Peyer's patch (tissue), 4 donors: ENCODE data around the gene TTC31. TPM values are rescaled to one million over a fixed set of nuclear protein-coding genes. Genes with fewer than 3 reads are reported as not detected.

ENCODE experiments used
- DNase-seq, 3 donors: peaks; one replicate each; pipeline ENCODE4 v3.0.0-alpha.2; 2017 to 2019
- H3K27ac ChIP-seq, 4 donors: fragments of 200-600 bp; sonication (generic); one replicate each; pipeline ENCODE4 v1.5.1; 2016 to 2019
- H3K27me3 ChIP-seq, 2 donors: fragments of 200-600 bp; sonication (generic); one replicate each; pipeline ENCODE4 v1.5.1; 2019
- H3K36me3 ChIP-seq, 3 donors: fragments of 200-600 bp; sonication (generic); one replicate each; pipeline ENCODE4 v1.5.1; 2016 to 2019
- H3K4me1 ChIP-seq, 4 donors: fragments of 200-600 bp; sonication (generic); one replicate each; pipeline ENCODE4 v1.5.1; 2016 to 2019
- H3K4me3 ChIP-seq, 4 donors: fragments of 200-600 bp; sonication (generic); 1 replicate in 3 of 4; 2 replicates in 1 of 4; pipeline ENCODE4 v1.5.1; 2016 to 2019; ENCODE audit warnings: mild to moderate bottlenecking in 1 of 4
- H3K9me3 ChIP-seq, 4 donors: fragments of 200-600 bp; sonication (generic); one replicate each; pipeline ENCODE4 v1.5.1; 2016 to 2019; ENCODE audit warnings: mild to moderate bottlenecking in 1 of 4
- POLR2A ChIP-seq, 2 donors: fragments of 450-650 bp; IDR thresholded peaks; one replicate each; pipeline ENCODE4 v1.5.1; 2017; ENCODE audit warnings: antibody characterized with exemption in 2 of 2, mild to moderate bottlenecking in 2 of 2, moderate library complexity in 2 of 2
- total RNA-seq, 4 donors: library from RNA; depleted of rRNA; stranded (reverse); fragments of >200 nt; gene quantifications; one replicate each; pipeline ENCODE4 v1.1.0, GENCODE V29; 2016
- TF ChIP-seq, protein P1 (sequence below), 6 experiments: fragments of 450-650 bp in 4 of 6; fragments of 200-600 bp in 2 of 6; sonication (generic) in 1 of 6; IDR thresholded peaks; one replicate each; pipeline ENCODE4 v1.5.1; 2017 to 2019; ENCODE audit warnings: antibody characterized with exemption in 6 of 6, mild to moderate bottlenecking in 3 of 6, moderate library complexity in 1 of 6

TTC31 gene
- total RNA-seq, 4 donors from 2014 or later = 42.9 to 79.5 (median 65.2) TPM

DNA sequence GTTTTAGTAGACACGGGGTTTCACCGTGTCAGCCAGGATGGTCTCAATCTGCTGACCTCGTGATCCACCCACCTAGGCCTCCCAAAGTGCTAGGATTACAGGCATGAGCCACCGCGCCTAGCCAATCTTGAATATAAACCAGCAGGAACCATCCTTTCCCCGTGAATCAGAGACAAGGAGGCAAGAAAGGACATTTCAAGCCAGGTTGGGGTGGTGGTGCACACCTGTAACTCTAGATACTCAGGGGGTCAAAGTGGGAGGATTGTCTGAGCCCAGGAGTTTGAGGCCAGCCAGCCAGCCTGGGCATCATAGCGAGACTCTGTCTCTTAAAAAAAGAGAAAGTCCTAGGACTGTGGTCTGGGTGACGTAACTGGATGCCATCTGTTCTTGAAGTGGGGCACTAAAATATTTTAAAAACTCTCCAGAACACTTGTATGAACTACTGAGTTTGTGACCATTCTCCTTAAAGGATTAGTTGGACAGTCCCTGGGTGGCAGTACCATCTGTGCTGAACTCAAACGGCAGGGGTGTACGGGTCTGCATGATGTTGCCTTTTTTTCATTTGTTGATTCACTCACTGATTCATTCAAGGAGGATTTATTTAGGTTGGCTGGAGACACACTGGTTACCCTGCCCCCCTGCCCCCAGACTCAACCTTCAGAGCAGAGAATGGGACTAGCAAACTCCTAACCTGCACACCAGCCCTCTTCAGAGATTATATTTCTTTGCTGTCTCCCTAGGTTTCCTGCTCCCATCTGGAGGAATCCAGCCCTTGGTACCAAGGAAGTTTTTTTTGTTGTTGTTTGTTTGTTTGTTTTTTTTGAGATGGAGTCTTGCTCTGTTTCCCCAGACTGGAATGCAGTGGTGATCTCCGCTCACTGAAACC is 28.5 kb downstream of the TTC31 start:
- H3K27me3 ChIP-seq = peaks cover 0 to 50% of the 10 kb centered on the region in 2 donors
- H3K4me3 ChIP-seq = no peak overlapping the region
- DNase-seq = peak in 1 of 3 donors; percentile 10
- peaks cover 0 to 2% (median 0%) of the 10 kb centered on the region in 4 donors for H3K9me3 ChIP-seq
- TF ChIP-seq, protein P1, sequence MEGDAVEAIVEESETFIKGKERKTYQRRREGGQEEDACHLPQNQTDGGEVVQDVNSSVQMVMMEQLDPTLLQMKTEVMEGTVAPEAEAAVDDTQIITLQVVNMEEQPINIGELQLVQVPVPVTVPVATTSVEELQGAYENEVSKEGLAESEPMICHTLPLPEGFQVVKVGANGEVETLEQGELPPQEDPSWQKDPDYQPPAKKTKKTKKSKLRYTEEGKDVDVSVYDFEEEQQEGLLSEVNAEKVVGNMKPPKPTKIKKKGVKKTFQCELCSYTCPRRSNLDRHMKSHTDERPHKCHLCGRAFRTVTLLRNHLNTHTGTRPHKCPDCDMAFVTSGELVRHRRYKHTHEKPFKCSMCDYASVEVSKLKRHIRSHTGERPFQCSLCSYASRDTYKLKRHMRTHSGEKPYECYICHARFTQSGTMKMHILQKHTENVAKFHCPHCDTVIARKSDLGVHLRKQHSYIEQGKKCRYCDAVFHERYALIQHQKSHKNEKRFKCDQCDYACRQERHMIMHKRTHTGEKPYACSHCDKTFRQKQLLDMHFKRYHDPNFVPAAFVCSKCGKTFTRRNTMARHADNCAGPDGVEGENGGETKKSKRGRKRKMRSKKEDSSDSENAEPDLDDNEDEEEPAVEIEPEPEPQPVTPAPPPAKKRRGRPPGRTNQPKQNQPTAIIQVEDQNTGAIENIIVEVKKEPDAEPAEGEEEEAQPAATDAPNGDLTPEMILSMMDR (IDR thresholded peaks at IDR 0.05) = no peak
- TF ChIP-seq POLR2A (IDR thresholded peaks at IDR 0.05) = no peak
- H3K27ac ChIP-seq = no peak overlapping the region
- H3K36me3 ChIP-seq = no peaks in the 10 kb centered on the region
- peaks cover 4 to 41% (median 27%) of the 10 kb centered on the region in 4 donors for H3K4me1 ChIP-seq

DNA sequence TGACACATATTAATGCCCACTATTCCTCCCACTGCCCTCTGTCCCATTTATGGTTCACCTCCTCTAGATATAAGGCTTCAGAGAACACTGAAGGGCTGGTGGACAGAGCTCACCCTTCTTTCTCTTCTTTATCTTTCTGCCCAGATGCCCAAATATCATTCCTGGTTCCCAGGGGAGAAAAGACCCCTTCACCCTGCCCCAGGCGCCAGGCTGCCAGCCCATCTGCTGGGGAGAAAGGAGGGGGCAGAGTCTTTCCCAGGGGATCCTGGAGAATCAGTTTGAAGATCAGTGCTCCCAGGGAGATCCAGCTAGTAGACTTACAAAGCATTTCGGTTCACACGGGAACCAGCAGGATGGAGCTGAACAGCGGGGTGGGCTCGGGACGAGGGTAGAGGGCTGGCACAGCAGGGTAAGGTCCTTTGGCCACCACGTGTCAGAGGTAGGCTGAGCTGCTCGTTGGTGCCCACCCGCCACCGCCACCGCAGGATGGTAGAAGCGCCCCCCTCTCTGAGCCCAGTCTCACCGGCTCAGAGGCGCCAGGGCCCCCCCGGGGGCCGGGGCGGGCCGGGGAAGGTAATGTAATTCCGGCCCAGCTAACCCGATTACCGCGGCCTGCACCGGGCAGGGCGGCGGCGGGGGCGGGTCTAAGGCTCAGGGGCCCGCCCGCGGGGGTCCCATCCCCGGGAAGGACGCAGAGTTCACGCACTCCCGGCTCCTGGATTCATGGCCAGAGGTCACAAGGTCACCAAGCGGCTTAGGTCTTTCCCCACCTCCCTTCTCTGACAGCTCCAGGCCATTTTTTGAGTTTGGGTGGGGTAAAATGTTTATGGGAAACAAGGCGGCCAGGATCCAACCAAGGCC is 30.1 kb downstream of the TTC31 start:
- Histone ChIP-seq H3K4me3 (no peak overlapping the region), H3K9me3 (peaks cover 0 to 3% (median 0%) of the 10 kb centered on the region in 4 donors), H3K36me3 (no peaks in the 10 kb centered on the region), H3K4me1 (peaks cover 4 to 35% (median 24%) of the 10 kb centered on the region in 4 donors), H3K27ac (no peak overlapping the region), H3K27me3 (peaks cover 0 to 56% of the 10 kb centered on the region in 2 donors)
- DNase-seq = peak in 1 of 3 donors; percentile 44
- TF ChIP-seq POLR2A (IDR thresholded peaks at IDR 0.05) = no peak
- TF ChIP-seq, protein P1 (IDR thresholded peaks at IDR 0.05) = no peak

DNA sequence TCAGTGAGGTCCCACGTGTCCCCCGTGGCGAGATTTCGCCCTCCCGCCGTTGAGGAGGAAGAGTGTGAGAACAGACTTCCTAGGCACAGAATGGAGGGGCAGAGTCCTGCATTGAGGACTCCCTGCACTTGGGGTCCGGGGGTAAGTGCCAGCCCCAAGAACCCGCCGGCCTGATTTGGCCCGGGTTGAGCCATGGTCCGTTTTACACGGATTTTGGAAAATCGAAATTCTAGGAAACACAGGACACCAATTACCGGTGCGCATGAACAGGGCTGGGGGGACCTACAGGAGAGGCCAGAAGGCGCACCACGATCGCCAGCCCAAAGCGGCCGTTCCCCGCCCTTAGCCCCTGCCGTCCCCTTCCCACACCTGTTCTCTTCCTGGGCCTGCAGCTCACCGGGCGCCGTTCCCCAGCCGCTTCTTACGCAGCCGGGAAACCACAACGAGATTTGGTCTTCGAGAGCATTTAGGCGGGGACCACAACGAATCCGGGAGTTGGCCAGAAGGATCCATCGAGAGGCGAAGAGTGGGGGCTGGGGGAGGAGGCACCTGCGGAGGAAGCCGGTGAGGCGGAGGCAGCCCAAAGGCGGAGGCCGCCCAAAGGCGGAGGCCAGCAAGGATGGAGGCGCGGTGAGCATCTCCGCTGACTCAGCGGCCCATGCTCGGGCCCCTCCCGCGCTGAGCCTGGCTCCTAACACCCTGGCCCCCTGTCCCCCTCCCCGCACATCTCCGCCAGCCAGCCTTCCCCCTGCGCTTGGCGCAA is 30.9 kb downstream of the TTC31 start:
- H3K4me1 ChIP-seq = peaks cover 4 to 29% (median 22%) of the 10 kb centered on the region in 4 donors
- peak in 1 of 3 donors; percentile 50 for DNase-seq
- no peak overlapping the region for H3K27ac ChIP-seq
- TF ChIP-seq, protein P1 (IDR thresholded peaks at IDR 0.05) = no peak
- no peak for TF ChIP-seq POLR2A (IDR thresholded peaks at IDR 0.05)
- peaks cover 0 to 56% of the 10 kb centered on the region in 2 donors for H3K27me3 ChIP-seq
- peaks cover 0 to 3% (median 0%) of the 10 kb centered on the region in 4 donors for H3K9me3 ChIP-seq
- no peaks in the 10 kb centered on the region for H3K36me3 ChIP-seq
- peak overlapping the region in 3 of 4 donors; percentile 17 to 50 (median 27) for H3K4me3 ChIP-seq

DNA sequence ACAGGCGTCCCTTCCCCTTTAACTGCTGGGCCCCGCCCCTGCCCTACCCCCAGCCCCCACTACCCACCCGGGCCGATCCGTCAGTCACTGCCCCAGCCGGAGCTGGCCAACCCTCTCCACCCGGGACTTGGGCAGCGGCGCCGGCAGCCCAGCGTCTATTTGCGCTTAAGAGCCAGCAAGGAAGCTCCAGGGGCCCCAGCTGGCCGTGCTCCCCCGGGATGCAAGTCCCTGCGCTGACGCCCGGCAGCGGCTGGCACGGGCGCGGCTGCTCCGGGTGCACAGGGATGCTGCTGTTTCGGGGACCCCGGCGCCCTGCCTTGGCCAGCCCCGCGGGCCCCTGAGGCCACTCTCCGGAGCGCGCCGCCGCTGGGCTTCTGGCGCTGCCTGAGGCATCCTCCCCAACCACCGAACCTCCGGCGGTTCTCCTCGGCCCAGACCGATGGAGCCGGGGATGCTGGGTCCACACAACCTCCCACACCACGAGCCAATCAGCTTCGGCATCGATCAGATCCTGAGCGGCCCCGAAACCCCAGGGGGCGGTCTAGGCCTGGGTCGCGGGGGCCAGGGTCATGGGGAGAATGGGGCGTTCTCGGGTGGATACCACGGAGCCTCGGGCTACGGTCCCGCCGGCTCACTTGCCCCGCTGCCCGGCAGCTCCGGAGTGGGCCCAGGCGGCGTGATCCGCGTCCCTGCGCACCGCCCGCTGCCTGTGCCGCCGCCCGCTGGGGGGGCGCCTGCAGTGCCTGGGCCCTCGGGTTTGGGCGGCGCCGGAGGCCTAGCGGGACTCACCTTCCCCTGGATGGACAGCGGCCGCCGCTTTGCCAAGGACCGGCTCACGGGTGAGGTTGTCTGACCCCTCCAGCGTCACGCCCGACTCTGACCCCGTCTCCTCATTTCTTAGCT is 31.7 kb downstream of the TTC31 start, which contains the start of gene TLX2:
Gene TLX2, plus strand, starts transcription at position 83 of the 903 bp plus-strand sequence. Its CDS starts 357 bp downstream, at position 440.
- TF ChIP-seq POLR2A (IDR thresholded peaks at IDR 0.05) = no peak
- TF ChIP-seq, protein P1 (IDR thresholded peaks at IDR 0.05) = no peak

More for the DNA sequence above, 31.7 kb downstream of the TTC31 start, which contains the start of gene TLX2:
- Histone ChIP-seq H3K9me3 (peaks cover 0 to 3% (median 0%) of the 10 kb centered on the region in 4 donors), H3K27me3 (peaks cover 0 to 56% of the 10 kb centered on the region in 2 donors), H3K27ac (no peak within 1 kb of the TSS), H3K36me3 (no peaks in the 10 kb centered on the region), H3K4me3 (peak within 1 kb of the TSS in 3 of 4 donors; percentile 17 to 50 (median 27)), H3K4me1 (peaks cover 4 to 29% (median 22%) of the 10 kb centered on the region in 4 donors)
- peak in 1 of 3 donors; percentile 55 for DNase-seq
